IPS-20b (cell line): Measurements from ENCODE around the gene BANF2.
"Not testable (repeated sequence)": the region's sequence is repeated elsewhere in the genome, so short reads cannot be mapped to it uniquely, and the experiment has no call there.

Experiments used
- H3K27ac ChIP-seq: one replicate; pipeline ENCODE4 v1.5.1; 2013; ENCODE audit warnings: low read length
- H3K27me3 ChIP-seq: 2 replicates; pipeline ENCODE4 v1.6.1; 2013; ENCODE audit warnings: mild to moderate bottlenecking, low read length, inconsistent platforms; ENCODE audit not compliant: insufficient read depth
- H3K36me3 ChIP-seq: 2 replicates; pipeline ENCODE4 v1.6.1; 2013; ENCODE audit warnings: low read depth, mild to moderate bottlenecking, inconsistent platforms, low read length, moderate library complexity; ENCODE audit not compliant: insufficient read depth
- H3K4me1 ChIP-seq: 2 replicates; pipeline ENCODE4 v1.6.1; 2013; ENCODE audit warnings: mild to moderate bottlenecking, control low read depth, inconsistent platforms, low read length, moderate library complexity; ENCODE audit not compliant: insufficient read depth
- H3K4me3 ChIP-seq: 2 replicates; pipeline ENCODE4 v1.5.1; 2013; ENCODE audit warnings: mild to moderate bottlenecking, low read length, inconsistent platforms
- H3K9ac ChIP-seq: 2 replicates; pipeline ENCODE4 v1.6.1; 2013; ENCODE audit warnings: low read depth, mild to moderate bottlenecking, inconsistent platforms, low read length, moderate library complexity
- H3K9me3 ChIP-seq: 2 replicates; pipeline ENCODE4 v1.6.1; 2013; ENCODE audit warnings: mild to moderate bottlenecking, low read depth, low read length, inconsistent platforms; ENCODE audit not compliant: insufficient read depth

Gene BANF2

GRCh38 chr20:17657898-17658647 is 41.7 kb upstream of the BANF2 start:
- H3K36me3 ChIP-seq, result peaks cover 45% of the 10 kb centered on the region
- H3K27ac ChIP-seq, result no peak overlapping the region
- H3K4me1 ChIP-seq, result peaks cover 12% of the 10 kb centered on the region; the same call in 1 of the 2 replicates
- peaks cover 5% of the 10 kb centered on the region for H3K9me3 ChIP-seq
- H3K27me3 ChIP-seq, result no peaks in the 10 kb centered on the region
- H3K9ac ChIP-seq, result no peak overlapping the region
- H3K4me3 ChIP-seq, result no peak overlapping the region

GRCh38 chr20:17658648-17658993 is 41.1 kb upstream of the BANF2 start:
- H3K4me1 ChIP-seq, result peaks cover 17% of the 10 kb centered on the region; the same call in 1 of the 2 replicates
- H3K9me3 ChIP-seq, result peaks cover 5% of the 10 kb centered on the region
- no peak overlapping the region for H3K4me3 ChIP-seq
- no peak overlapping the region for H3K9ac ChIP-seq
- peaks cover 45% of the 10 kb centered on the region for H3K36me3 ChIP-seq
- H3K27ac ChIP-seq, result no peak overlapping the region
- no peaks in the 10 kb centered on the region for H3K27me3 ChIP-seq

GRCh38 chr20:17659344-17659743 is 40.4 kb upstream of the BANF2 start:
- not testable (repeated sequence) for H3K4me3 ChIP-seq, H3K27ac ChIP-seq, H3K9ac ChIP-seq, H3K9me3 ChIP-seq, H3K27me3 ChIP-seq
- Histone ChIP-seq H3K4me1 (peaks cover 20% of the 10 kb centered on the region; the same call in 1 of the 2 replicates), H3K36me3 (peaks cover 39% of the 10 kb centered on the region)

- H3K27ac ChIP-seq, result no peak overlapping the region
Measured at GRCh38 chr20:17659801-17660200, 40.0 kb upstream of the BANF2 start.

GRCh38 chr20:17660667-17661066 is 39.1 kb upstream of the BANF2 start:
- Histone ChIP-seq H3K9ac (no peak overlapping the region), H3K4me3 (no peak overlapping the region), H3K36me3 (peaks cover 35% of the 10 kb centered on the region), H3K27ac (no peak overlapping the region), H3K27me3 (no peaks in the 10 kb centered on the region), H3K4me1 (peaks cover 17% of the 10 kb centered on the region; the same call in 1 of the 2 replicates), H3K9me3 (peaks cover 5% of the 10 kb centered on the region)

More at GRCh38 chr20:17659801-17660200, 40.0 kb upstream of the BANF2 start:
- Histone ChIP-seq H3K4me3 (no peak overlapping the region), H3K9me3 (peaks cover 5% of the 10 kb centered on the region), H3K36me3 (peaks cover 35% of the 10 kb centered on the region), H3K27me3 (no peaks in the 10 kb centered on the region), H3K9ac (no peak overlapping the region), H3K4me1 (peaks cover 20% of the 10 kb centered on the region; the same call in 1 of the 2 replicates)

GRCh38 chr20:17661121-17661744 is 38.5 kb upstream of the BANF2 start:
- H3K4me3 ChIP-seq, result no peak overlapping the region
- peaks cover 31% of the 10 kb centered on the region for H3K36me3 ChIP-seq
- no peak overlapping the region for H3K27ac ChIP-seq
- peaks cover 11% of the 10 kb centered on the region; the same call in 1 of the 2 replicates for H3K4me1 ChIP-seq
- peaks cover 5% of the 10 kb centered on the region for H3K9me3 ChIP-seq
- H3K9ac ChIP-seq, result no peak overlapping the region
- H3K27me3 ChIP-seq, result no peaks in the 10 kb centered on the region

- Histone ChIP-seq H3K36me3 (peaks cover 26% of the 10 kb centered on the region), H3K9me3 (peaks cover 5% of the 10 kb centered on the region), H3K27ac (no peak overlapping the region), H3K9ac (no peak overlapping the region), H3K27me3 (no peaks in the 10 kb centered on the region), H3K4me3 (no peak overlapping the region), H3K4me1 (peaks cover 10% of the 10 kb centered on the region; the same call in 1 of the 2 replicates)
Measured at GRCh38 chr20:17662333-17663039, 37.3 kb upstream of the BANF2 start.

GRCh38 chr20:17663040-17663399 is 36.7 kb upstream of the BANF2 start:
- Histone ChIP-seq H3K27ac (no peak overlapping the region), H3K27me3 (no peaks in the 10 kb centered on the region), H3K9ac (no peak overlapping the region), H3K9me3 (peaks cover 5% of the 10 kb centered on the region), H3K36me3 (peaks cover 24% of the 10 kb centered on the region), H3K4me1 (peaks cover 10% of the 10 kb centered on the region; the same call in 1 of the 2 replicates), H3K4me3 (no peak overlapping the region)

- Histone ChIP-seq H3K9me3 (peaks cover 2% of the 10 kb centered on the region), H3K27me3 (no peaks in the 10 kb centered on the region), H3K4me1 (peaks cover 10% of the 10 kb centered on the region; the same call in 1 of the 2 replicates), H3K36me3 (peaks cover 20% of the 10 kb centered on the region), H3K4me3 (no peak overlapping the region), H3K27ac (no peak overlapping the region), H3K9ac (no peak overlapping the region)
Measured at GRCh38 chr20:17663486-17663885, 36.3 kb upstream of the BANF2 start.

GRCh38 chr20:17664025-17664633 is 35.6 kb upstream of the BANF2 start:
- H3K27me3 ChIP-seq, result no peaks in the 10 kb centered on the region
- H3K27ac ChIP-seq, result no peak overlapping the region
- peaks cover 17% of the 10 kb centered on the region for H3K36me3 ChIP-seq
- H3K9me3 ChIP-seq, result no peaks in the 10 kb centered on the region
- no peak overlapping the region for H3K4me3 ChIP-seq
- H3K9ac ChIP-seq, result no peak overlapping the region
- peaks cover 10% of the 10 kb centered on the region; the same call in 1 of the 2 replicates for H3K4me1 ChIP-seq

GRCh38 chr20:17665756-17666155 is 34.0 kb upstream of the BANF2 start:
- no peaks in the 10 kb centered on the region for H3K27me3 ChIP-seq
- no peak overlapping the region for H3K27ac ChIP-seq
- H3K4me3 ChIP-seq, result no peak overlapping the region
- no peaks in the 10 kb centered on the region for H3K9me3 ChIP-seq
- no peak overlapping the region for H3K9ac ChIP-seq
- H3K4me1 ChIP-seq, result peaks cover 13% of the 10 kb centered on the region; the same call in 1 of the 2 replicates
- 0 out of 2 replicates have a peak, but pooled peaks cover 7% of the 10 kb centered on the region for H3K36me3 ChIP-seq
